HepG2 (cell line): ENCODE measurements around the gene C20orf96. TPM values are rescaled to one million over a fixed set of nuclear protein-coding genes. Genes with fewer than 3 reads are reported as not detected.

Experiments used
- ARID4A ChIP-seq: sonication (generic); formaldehyde crosslinking; IDR thresholded peaks from 2 replicates; pipeline ENCODE4 v1.5.0; 2020; ENCODE audit warnings: mild to moderate bottlenecking, missing genetic modification reagents, borderline replicate concordance
- CBX2 ChIP-seq, 2 experiments: fragments of 200-600 bp in 1 of 2; sonication (generic); formaldehyde crosslinking in 1 of 2; IDR thresholded peaks; 2 replicates each; pipeline versions ENCODE4 v1.7.0 to v1.8.1; 2018 to 2022; ENCODE audit warnings: low read depth in 2 of 2, low read length in 1 of 2, mild to moderate bottlenecking in 1 of 2, missing genetic modification reagents in 1 of 2
- GZF1 ChIP-seq: sonication (generic); formaldehyde crosslinking; IDR thresholded peaks from 2 replicates; pipeline ENCODE4 v1.5.1; 2020; ENCODE audit warnings: mild to moderate bottlenecking, missing genetic modification reagents
- ISX ChIP-seq: sonication (generic); formaldehyde crosslinking; conservative IDR thresholded peaks from 2 replicates; pipeline ENCODE4 v1.5.0; 2020; ENCODE audit warnings: missing genetic modification reagents
- MAFF ChIP-seq: IDR thresholded peaks from 2 replicates; pipeline ENCODE4 v1.6.1; 2011; ENCODE audit warnings: low read depth, low read length, improper control_type of control experiment
- MAFK ChIP-seq, 2 experiments: IDR thresholded peaks in 1 of 2; conservative IDR thresholded peaks in 1 of 2; 2 replicates each; pipeline ENCODE4 v1.6.1; 2011; ENCODE audit warnings: improper control_type of control experiment in 2 of 2, low read length in 2 of 2
- MYC ChIP-seq: sonication (generic); formaldehyde crosslinking; IDR thresholded peaks from 2 replicates; pipeline ENCODE4 v1.9.0; 2021; ENCODE audit warnings: missing genetic modification reagents, borderline replicate concordance
- PHF21A ChIP-seq: sonication (generic); formaldehyde crosslinking; IDR thresholded peaks from 2 replicates; pipeline ENCODE4 v1.5.0; 2020; ENCODE audit warnings: mild to moderate bottlenecking, missing genetic modification reagents
- POLR2G ChIP-seq: fragments of 200-400 bp; formaldehyde crosslinking; IDR thresholded peaks from 2 replicates; pipeline ENCODE4 v1.6.1; 2018; ENCODE audit warnings: mild to moderate bottlenecking, low read depth, low read length, moderate library complexity
- STAG1 ChIP-seq: sonication (generic); formaldehyde crosslinking; IDR thresholded peaks from 2 replicates; pipeline ENCODE4 v1.4.0; 2020; ENCODE audit warnings: missing genetic modification reagents
- ZBTB14 ChIP-seq: sonication (generic); formaldehyde crosslinking; IDR thresholded peaks from 2 replicates; pipeline ENCODE4 v1.4.0; 2020; ENCODE audit warnings: missing genetic modification reagents
- ZFP36 ChIP-seq: fragments of 150-350 bp; IDR thresholded peaks from 2 replicates; pipeline ENCODE4 v1.6.1; 2018; ENCODE audit warnings: borderline replicate concordance, low read length, low read depth; ENCODE audit not compliant: partially characterized antibody
- ZNF180 ChIP-seq: sonication (generic); formaldehyde crosslinking; IDR thresholded peaks from 2 replicates; pipeline ENCODE4 v1.4.0; 2020; ENCODE audit warnings: low read depth, missing genetic modification reagents, borderline replicate concordance
- ZNF569 ChIP-seq: sonication (generic); formaldehyde crosslinking; IDR thresholded peaks from 2 replicates; pipeline ENCODE4 v1.5.0; 2020; ENCODE audit warnings: mild to moderate bottlenecking, missing genetic modification reagents, moderate library complexity, borderline replicate concordance
- ZNF850 ChIP-seq: sonication (generic); formaldehyde crosslinking; conservative IDR thresholded peaks from 2 replicates; pipeline ENCODE4 v1.9.0; 2021; ENCODE audit warnings: mild to moderate bottlenecking, missing genetic modification reagents
- polyA plus RNA-seq, 8 experiments: library from polyadenylated mRNA; depleted of rRNA in 3 of 8; stranded (reverse) in 7 of 8; unstranded in 1 of 8; fragments of >200 nt; fragmentation: Illumina TruSeq in 4 of 8; extraction: Trizol in 4 of 8; gene quantifications; 2 replicates each; pipeline versions ENCODE4 v1.2.1 to v1.2.3, GENCODE V29; 2011 to 2016; ENCODE audit warnings: low read depth in 4 of 8, missing spikeins in 1 of 8, mixed read lengths in 1 of 8; ENCODE audit not compliant: insufficient read depth in 1 of 8
- total RNA-seq, 5 experiments: library from RNA; depleted of rRNA; stranded (reverse); fragments of >200 nt; fragmentation: Illumina TruSeq; extraction: Trizol; gene quantifications; 2 replicates each; pipeline ENCODE4 v1.2.3, GENCODE V29; 2016; ENCODE audit warnings: low read depth in 1 of 5
- TF ChIP-seq, protein P1 (sequence below): sonication (generic); formaldehyde crosslinking; IDR thresholded peaks from 2 replicates; pipeline ENCODE4 v1.8.0; 2022; ENCODE audit warnings: missing genetic modification reagents, mild to moderate bottlenecking, moderate library complexity, borderline replicate concordance
- TF ChIP-seq, protein P2 (sequence below): sonication (generic); formaldehyde crosslinking; IDR thresholded peaks from 2 replicates; pipeline ENCODE4 v1.8.0; 2022; ENCODE audit warnings: low read depth, missing genetic modification reagents

Gene C20orf96
- total and polyA plus RNA-seq, 2 of the 13 experiments (the other 11 are each of a cell fraction or from before 2014, with no cell fraction given): 3.8 to 20.6 TPM

- TF ChIP-seq ZNF180 (CRISPR knock-in tag) (no peak; the same call in 1 of the 2 replicates), GZF1 (peak; percentile 91), STAG1 (peak; percentile 96), ISX (CRISPR knock-in tag) (peak; percentile 62), CBX2 (IDR thresholded peaks at IDR 0.05; ENCODE audit: low read depth, low read length) (peak; percentile 90), CBX2 (CRISPR knock-in tag; IDR thresholded peaks at IDR 0.05; ENCODE audit: low read depth) (peak; percentile 93), MAFF (0 out of 2 replicates have a peak, but pooled peaks have one; percentile 0), ZBTB14 (CRISPR knock-in tag) (no peak), PHF21A (CRISPR knock-in tag) (0 out of 2 replicates have a peak, but pooled peaks have one; percentile 58), ZNF569 (0 out of 2 replicates have a peak, but pooled peaks have one; percentile 37), POLR2G (peak; percentile 83), ARID4A (CRISPR knock-in tag) (peak; percentile 77; the same call in 1 of the 2 replicates), MAFK (conservative IDR thresholded peaks at IDR 0.05 in 1 of 2, IDR thresholded peaks at IDR 0.05 in 1 of 2; ENCODE audit: low read length in 2 of 2) (no peak), MYC (CRISPR knock-in tag) (peak; percentile 95), ZNF850 (CRISPR knock-in tag) (no peak), ZFP36 (peak; percentile 33)
- TF ChIP-seq, protein P1, sequence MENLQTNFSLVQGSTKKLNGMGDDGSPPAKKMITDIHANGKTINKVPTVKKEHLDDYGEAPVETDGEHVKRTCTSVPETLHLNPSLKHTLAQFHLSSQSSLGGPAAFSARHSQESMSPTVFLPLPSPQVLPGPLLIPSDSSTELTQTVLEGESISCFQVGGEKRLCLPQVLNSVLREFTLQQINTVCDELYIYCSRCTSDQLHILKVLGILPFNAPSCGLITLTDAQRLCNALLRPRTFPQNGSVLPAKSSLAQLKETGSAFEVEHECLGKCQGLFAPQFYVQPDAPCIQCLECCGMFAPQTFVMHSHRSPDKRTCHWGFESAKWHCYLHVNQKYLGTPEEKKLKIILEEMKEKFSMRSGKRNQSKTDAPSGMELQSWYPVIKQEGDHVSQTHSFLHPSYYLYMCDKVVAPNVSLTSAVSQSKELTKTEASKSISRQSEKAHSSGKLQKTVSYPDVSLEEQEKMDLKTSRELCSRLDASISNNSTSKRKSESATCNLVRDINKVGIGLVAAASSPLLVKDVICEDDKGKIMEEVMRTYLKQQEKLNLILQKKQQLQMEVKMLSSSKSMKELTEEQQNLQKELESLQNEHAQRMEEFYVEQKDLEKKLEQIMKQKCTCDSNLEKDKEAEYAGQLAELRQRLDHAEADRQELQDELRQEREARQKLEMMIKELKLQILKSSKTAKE (CRISPR knock-in tag): 0 out of 2 replicates have a peak, but pooled peaks have one; percentile 22
- TF ChIP-seq, protein P2, sequence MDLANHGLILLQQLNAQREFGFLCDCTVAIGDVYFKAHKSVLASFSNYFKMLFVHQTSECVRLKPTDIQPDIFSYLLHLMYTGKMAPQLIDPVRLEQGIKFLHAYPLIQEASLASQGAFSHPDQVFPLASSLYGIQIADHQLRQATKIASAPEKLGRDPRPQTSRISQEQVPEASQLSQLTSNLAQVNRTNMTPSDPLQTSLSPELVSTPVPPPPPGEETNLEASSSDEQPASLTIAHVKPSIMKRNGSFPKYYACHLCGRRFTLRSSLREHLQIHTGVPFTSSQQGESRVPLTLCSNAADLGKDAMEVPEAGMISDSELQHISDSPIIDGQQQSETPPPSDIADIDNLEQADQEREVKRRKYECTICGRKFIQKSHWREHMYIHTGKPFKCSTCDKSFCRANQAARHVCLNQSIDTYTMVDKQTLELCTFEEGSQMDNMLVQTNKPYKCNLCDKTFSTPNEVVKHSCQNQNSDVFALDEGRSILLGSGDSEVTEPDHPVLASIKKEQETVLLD (CRISPR knock-in tag): 0 out of 2 replicates have a peak, but pooled peaks have one; percentile 69
Measured at GRCh38 chr20:266596-267562, 23.7 kb downstream of the C20orf96 start (continued).
